Hepatocyte (in vitro differentiated cells): Measurements from ENCODE around the gene MAST4. TPM values are rescaled to one million over a fixed set of nuclear protein-coding genes. Genes with fewer than 3 reads are reported as not detected.

Experiments
- DNase-seq: peaks from one replicate; pipeline ENCODE4 v3.0.0-alpha.2; 2016; ENCODE audit warnings: low spot score
- H2AFZ ChIP-seq: fragments of 200-600 bp; sonication (generic); 2 replicates; pipeline ENCODE4 v1.6.0; 2016; ENCODE audit warnings: antibody characterized with exemption, mild to moderate bottlenecking
- H3K27ac ChIP-seq: fragments of 200-600 bp; sonication (generic); 2 replicates; pipeline ENCODE4 v1.5.1; 2016; ENCODE audit warnings: mild to moderate bottlenecking
- H3K27me3 ChIP-seq: fragments of 200-600 bp; sonication (generic); 2 replicates; pipeline ENCODE4 v1.6.1; 2016
- H3K36me3 ChIP-seq: fragments of 200-600 bp; sonication (generic); replicated peaks from 2 replicates; pipeline ENCODE4 v1.5.1; 2016; ENCODE audit warnings: low read depth; ENCODE audit not compliant: insufficient read depth
- H3K4me1 ChIP-seq: fragments of 200-600 bp; sonication (generic); 2 replicates; pipeline ENCODE4 v1.5.1; 2016; ENCODE audit warnings: mild to moderate bottlenecking, moderate library complexity; ENCODE audit not compliant: insufficient read depth
- H3K4me2 ChIP-seq: fragments of 200-600 bp; sonication (generic); 2 replicates; pipeline ENCODE4 v1.6.0; 2016
- H3K4me3 ChIP-seq: fragments of 200-600 bp; sonication (generic); 2 replicates; pipeline ENCODE4 v1.5.1; 2016; ENCODE audit warnings: mild to moderate bottlenecking
- H3K79me2 ChIP-seq: fragments of 200-600 bp; sonication (generic); 2 replicates; pipeline ENCODE4 v1.6.0; 2017; ENCODE audit warnings: mild to moderate bottlenecking
- H3K9me2 ChIP-seq: fragments of 200-600 bp; sonication (generic); replicated peaks from 2 replicates; pipeline ENCODE4 v1.6.0; 2017; ENCODE audit warnings: mild to moderate bottlenecking; ENCODE audit not compliant: insufficient read depth
- H3K9me3 ChIP-seq: fragments of 200-600 bp; sonication (generic); 2 replicates; pipeline ENCODE4 v1.5.1; 2016; ENCODE audit warnings: low read depth, mild to moderate bottlenecking
- H4K20me1 ChIP-seq: fragments of 200-600 bp; sonication (generic); 2 replicates; pipeline ENCODE4 v1.6.0; 2016; ENCODE audit warnings: mild to moderate bottlenecking; ENCODE audit not compliant: insufficient read depth, poor library complexity, severe bottlenecking
- EZH2 ChIP-seq: fragments of 200-600 bp; sonication (generic); IDR thresholded peaks from 2 replicates; pipeline ENCODE4 v1.6.1; 2016; ENCODE audit warnings: antibody characterized with exemption, mild to moderate bottlenecking, borderline replicate concordance
- EZH2phosphoT487 ChIP-seq: fragments of 200-600 bp; sonication (generic); IDR thresholded peaks from one replicate; pipeline ENCODE4 v1.6.1; 2018; ENCODE audit warnings: antibody characterized with exemption, mild to moderate bottlenecking, low read depth, moderate library complexity; ENCODE audit not compliant: unreplicated experiment, severe bottlenecking
- WGBS: methylation state at CpG from one replicate; pipeline ENCODE4 v1.1.6; 2016; ENCODE audit warnings: low lambda C conversion rate; ENCODE audit errors: missing lambda C conversion rate; 5-methylcytosine and 5-hydroxymethylcytosine counted together
- polyA plus RNA-seq: library from polyadenylated mRNA; unstranded; fragments of >200 nt; fragmentation: Nextera tagmentation; extraction: Ambion mirVana; gene quantifications from 2 replicates; pipeline ENCODE4 v1.2.1, GENCODE V29; 2016
- total RNA-seq: library from RNA; depleted of rRNA; stranded (reverse); fragments of >200 nt; gene quantifications from 2 replicates; pipeline ENCODE4 v1.2.3, GENCODE V29; 2014
- TF ChIP-seq, protein P1 (sequence below): fragments of 200-600 bp; sonication (generic); IDR thresholded peaks from 2 replicates; pipeline ENCODE4 v1.5.1; 2016; ENCODE audit warnings: antibody characterized with exemption, mild to moderate bottlenecking; ENCODE audit not compliant: poor library complexity

The MAST4 gene
- total and polyA plus RNA-seq, 2 experiments from 2014 or later: 11.7 to 13.2 TPM

DNA sequence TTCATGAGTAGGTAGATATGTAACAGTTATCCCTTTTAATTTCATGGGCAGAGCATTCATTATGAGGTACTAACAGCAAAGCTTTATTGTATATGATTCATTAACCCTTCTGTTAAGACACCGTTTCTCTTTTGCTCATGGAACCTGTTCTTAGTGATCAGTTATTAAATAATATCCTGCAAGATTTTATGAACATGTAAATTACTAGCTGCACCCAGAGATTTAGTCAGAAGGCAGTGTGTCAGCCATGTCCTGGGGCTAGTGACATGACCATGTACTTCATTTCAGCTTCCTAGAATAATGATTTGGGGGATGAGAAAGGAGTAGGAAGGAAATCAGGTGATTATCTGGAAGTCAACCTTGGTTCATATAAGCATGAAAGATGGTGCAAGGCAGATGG is 7.0 kb downstream of the MAST4 start:
- Histone ChIP-seq H2AFZ (no peak overlapping the region), H3K27me3 (peaks cover 17% of the 10 kb centered on the region), H3K9me2 (no peaks in the 10 kb centered on the region), H3K4me3 (no peak overlapping the region), H4K20me1 (no peaks in the 10 kb centered on the region), H3K36me3 (no peaks in the 10 kb centered on the region), H3K4me1 (peaks cover 1% of the 10 kb centered on the region), H3K79me2 (no peaks in the 10 kb centered on the region), H3K4me2 (no peak overlapping the region), H3K27ac (no peak overlapping the region), H3K9me3 (no peaks in the 10 kb centered on the region)
- 92% methylated on average over 1 of the region's 1 CpG for WGBS
- no peak for DNase-seq
- TF ChIP-seq EZH2phosphoT487: no peak
- TF ChIP-seq, protein P1, sequence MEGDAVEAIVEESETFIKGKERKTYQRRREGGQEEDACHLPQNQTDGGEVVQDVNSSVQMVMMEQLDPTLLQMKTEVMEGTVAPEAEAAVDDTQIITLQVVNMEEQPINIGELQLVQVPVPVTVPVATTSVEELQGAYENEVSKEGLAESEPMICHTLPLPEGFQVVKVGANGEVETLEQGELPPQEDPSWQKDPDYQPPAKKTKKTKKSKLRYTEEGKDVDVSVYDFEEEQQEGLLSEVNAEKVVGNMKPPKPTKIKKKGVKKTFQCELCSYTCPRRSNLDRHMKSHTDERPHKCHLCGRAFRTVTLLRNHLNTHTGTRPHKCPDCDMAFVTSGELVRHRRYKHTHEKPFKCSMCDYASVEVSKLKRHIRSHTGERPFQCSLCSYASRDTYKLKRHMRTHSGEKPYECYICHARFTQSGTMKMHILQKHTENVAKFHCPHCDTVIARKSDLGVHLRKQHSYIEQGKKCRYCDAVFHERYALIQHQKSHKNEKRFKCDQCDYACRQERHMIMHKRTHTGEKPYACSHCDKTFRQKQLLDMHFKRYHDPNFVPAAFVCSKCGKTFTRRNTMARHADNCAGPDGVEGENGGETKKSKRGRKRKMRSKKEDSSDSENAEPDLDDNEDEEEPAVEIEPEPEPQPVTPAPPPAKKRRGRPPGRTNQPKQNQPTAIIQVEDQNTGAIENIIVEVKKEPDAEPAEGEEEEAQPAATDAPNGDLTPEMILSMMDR: no peak
- TF ChIP-seq EZH2: no peak

DNA sequence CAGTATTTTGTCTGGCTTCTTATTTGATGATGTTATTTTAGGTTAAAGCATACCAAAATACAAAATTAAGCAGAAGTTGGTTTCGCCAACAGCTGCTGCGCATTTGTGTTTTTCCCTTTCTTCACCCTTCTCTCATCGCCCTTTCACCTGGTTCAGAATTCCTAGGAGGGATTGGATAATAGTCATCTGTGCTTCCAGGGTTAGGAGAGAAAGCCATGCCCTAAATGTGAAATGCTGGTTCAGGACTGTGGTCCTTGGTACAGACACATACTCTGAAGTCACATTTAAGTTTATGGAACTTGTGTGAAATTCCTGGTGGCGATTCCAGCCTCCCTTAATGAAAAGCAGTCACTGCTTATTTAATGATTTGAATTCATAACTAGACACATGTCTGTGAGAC is 7.7 kb downstream of the MAST4 start:
- H3K4me3 ChIP-seq: no peak overlapping the region
- no peaks in the 10 kb centered on the region for H3K9me2 ChIP-seq
- H4K20me1 ChIP-seq: no peaks in the 10 kb centered on the region
- H2AFZ ChIP-seq: no peak overlapping the region
- no peaks in the 10 kb centered on the region for H3K9me3 ChIP-seq
- TF ChIP-seq EZH2: no peak
- TF ChIP-seq, protein P1: no peak
- no peaks in the 10 kb centered on the region for H3K4me1 ChIP-seq
- no peak overlapping the region for H3K4me2 ChIP-seq
- no peaks in the 10 kb centered on the region for H3K79me2 ChIP-seq
- H3K27ac ChIP-seq: no peak overlapping the region
- H3K36me3 ChIP-seq: no peaks in the 10 kb centered on the region
- DNase-seq: no peak
- WGBS: 91% methylated on average over 4 of the region's 4 CpGs
- peaks cover 11% of the 10 kb centered on the region for H3K27me3 ChIP-seq

DNA sequence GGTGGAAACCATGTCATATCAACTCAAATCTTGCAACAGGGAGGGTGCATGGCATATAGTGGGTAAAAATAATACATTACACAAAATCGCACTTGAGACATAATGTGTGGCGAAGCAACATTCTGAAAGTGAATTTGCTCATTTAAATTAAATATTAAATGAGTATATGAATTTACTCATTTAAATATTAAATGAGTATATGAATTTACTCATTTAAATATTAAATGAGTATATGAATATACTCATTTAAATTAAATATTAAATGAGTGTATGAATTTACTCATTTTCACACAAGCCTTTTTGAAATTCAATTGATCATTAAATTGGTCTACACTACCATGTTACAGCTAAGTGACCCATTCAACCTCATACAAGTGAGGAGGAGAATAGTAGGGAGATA is 10.5 kb downstream of the MAST4 start:
- Histone ChIP-seq H3K4me1 (no peaks in the 10 kb centered on the region), H2AFZ (no peak overlapping the region), H3K4me2 (no peak overlapping the region), H3K9me3 (no peaks in the 10 kb centered on the region), H3K27ac (no peak overlapping the region), H4K20me1 (no peaks in the 10 kb centered on the region), H3K36me3 (no peaks in the 10 kb centered on the region), H3K27me3 (peaks cover 8% of the 10 kb centered on the region), H3K79me2 (no peaks in the 10 kb centered on the region), H3K9me2 (no peaks in the 10 kb centered on the region), H3K4me3 (no peak overlapping the region)
- 100% methylated on average over 2 of the region's 2 CpGs for WGBS
- no peak for DNase-seq
- TF ChIP-seq, protein P1: no peak
- TF ChIP-seq EZH2: no peak
- no peak for TF ChIP-seq EZH2phosphoT487

DNA sequence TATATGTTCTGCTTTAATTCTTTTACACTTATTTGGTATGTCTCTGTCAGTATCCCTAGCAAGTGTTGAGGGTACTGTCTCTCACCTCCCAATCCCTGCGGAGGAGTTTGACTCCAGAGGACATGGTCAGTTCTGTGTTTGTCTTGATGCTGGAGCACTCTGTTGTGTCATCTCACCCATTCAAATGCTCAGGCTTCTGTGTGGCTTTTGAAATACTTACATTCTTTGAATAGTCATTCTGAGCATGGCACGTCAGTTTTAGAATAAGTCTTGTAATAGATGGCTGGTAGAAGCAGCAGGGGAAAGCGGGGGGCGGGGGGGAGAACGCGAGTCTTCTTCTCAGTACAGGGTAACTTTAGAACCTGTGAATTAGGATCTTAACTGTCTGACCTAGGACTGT is 12.3 kb downstream of the MAST4 start:
- TF ChIP-seq, protein P1: no peak
- TF ChIP-seq EZH2phosphoT487 (no peak), EZH2 (no peak)
- Histone ChIP-seq H3K4me1 (no peaks in the 10 kb centered on the region), H3K27me3 (peaks cover 8% of the 10 kb centered on the region), H3K9me2 (no peaks in the 10 kb centered on the region), H3K4me2 (no peak overlapping the region), H4K20me1 (no peaks in the 10 kb centered on the region), H3K4me3 (no peak overlapping the region), H3K9me3 (no peaks in the 10 kb centered on the region), H3K36me3 (no peaks in the 10 kb centered on the region), H2AFZ (no peak overlapping the region), H3K79me2 (no peaks in the 10 kb centered on the region), H3K27ac (no peak overlapping the region)
- WGBS: 91% methylated on average over 6 of the region's 6 CpGs
- no peak for DNase-seq
